Stomach smooth muscle (tissue), 2 donors: ENCODE measurements around the gene ZNF423.

Experiments
- H3K27ac ChIP-seq: one replicate; pipeline ENCODE4 v1.7.0; 2013; ENCODE audit warnings: mild to moderate bottlenecking, low read length, inconsistent platforms
- H3K27me3 ChIP-seq, 2 donors: one replicate each; pipeline ENCODE4 v1.7.0; 2013; ENCODE audit warnings: low read length in 2 of 2; ENCODE audit not compliant: insufficient read depth in 2 of 2, control insufficient read depth in 1 of 2
- H3K36me3 ChIP-seq, 2 donors: one replicate each; pipeline ENCODE4 v1.7.0; 2013; ENCODE audit warnings: low read length in 2 of 2; ENCODE audit not compliant: control insufficient read depth in 2 of 2, insufficient read depth in 2 of 2
- H3K4me1 ChIP-seq: one replicate; pipeline ENCODE4 v1.7.0; 2013; ENCODE audit warnings: low read length; ENCODE audit not compliant: control insufficient read depth, insufficient read depth
- H3K4me3 ChIP-seq, 2 donors: one replicate each; pipeline ENCODE4 v1.7.0; 2013; ENCODE audit warnings: low read length in 2 of 2
- H3K9ac ChIP-seq, 2 donors: one replicate each; pipeline ENCODE4 v1.7.0; 2013; ENCODE audit warnings: low read length in 2 of 2, mild to moderate bottlenecking in 1 of 2
- H3K9me3 ChIP-seq, 2 donors: one replicate each; pipeline ENCODE4 v1.7.0; 2013; ENCODE audit warnings: low read length in 2 of 2; ENCODE audit not compliant: control insufficient read depth in 2 of 2
- donor health status: healthy.
- donor health status: Pancreatic carcinoma.

The ZNF423 gene

GRCh38 chr16:49653577-49653976 is 202.3 kb downstream of the ZNF423 start:
- no peak overlapping the region for H3K27ac ChIP-seq

GRCh38 chr16:49653173-49653570 is 202.7 kb downstream of the ZNF423 start:
- Histone ChIP-seq H3K4me3 (no peak overlapping the region), H3K4me1 (no peaks in the 10 kb centered on the region), H3K36me3 (no peaks in the 10 kb centered on the region), H3K27ac (no peak overlapping the region), H3K9me3 (peaks cover 0 to 8% of the 10 kb centered on the region in 2 donors), H3K9ac (no peak overlapping the region), H3K27me3 (no peaks in the 10 kb centered on the region)

More at GRCh38 chr16:49653577-49653976, 202.3 kb downstream of the ZNF423 start:
- Histone ChIP-seq H3K4me3 (no peak overlapping the region), H3K9ac (no peak overlapping the region), H3K36me3 (no peaks in the 10 kb centered on the region), H3K27me3 (no peaks in the 10 kb centered on the region), H3K4me1 (no peaks in the 10 kb centered on the region), H3K9me3 (peaks cover 0 to 7% of the 10 kb centered on the region in 2 donors)

DNA sequence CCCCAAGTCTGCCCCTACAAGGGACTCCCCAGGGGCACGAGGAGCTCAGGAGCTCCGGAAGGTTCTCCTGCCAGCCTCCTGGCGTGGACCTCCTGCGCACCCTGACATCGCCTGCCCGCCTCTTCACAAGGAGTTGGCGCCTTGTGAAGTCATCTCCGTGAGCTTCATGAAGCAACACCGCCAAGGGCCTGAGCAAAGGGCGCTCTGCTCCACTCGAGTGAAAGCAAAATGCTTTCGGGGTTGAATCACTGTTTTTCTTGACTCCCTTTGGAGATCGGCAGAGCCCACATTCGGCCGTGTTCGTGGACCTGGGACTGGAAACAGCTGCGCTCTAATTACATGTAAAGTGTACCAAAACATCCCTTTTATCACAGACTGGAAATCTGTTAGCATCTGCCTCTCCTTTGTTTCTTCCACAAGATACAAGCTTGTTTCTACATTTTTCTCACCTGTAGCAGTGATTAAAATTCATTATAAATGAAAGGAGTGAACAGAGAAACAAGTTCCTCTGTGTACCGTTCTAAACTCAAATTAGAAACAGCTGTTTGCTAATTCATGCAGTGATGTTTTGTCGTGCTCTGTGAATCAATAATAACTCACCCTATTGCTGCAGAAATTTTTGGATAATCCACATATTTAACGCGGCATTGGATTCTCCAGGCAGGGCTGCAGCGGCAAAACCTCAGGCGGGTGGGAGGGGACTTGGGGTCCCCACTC is 203.3 kb downstream of the ZNF423 start:
- Histone ChIP-seq H3K27ac (no peak overlapping the region), H3K4me3 (peak overlapping the region in 1 of 2 donors; percentile 3), H3K4me1 (no peaks in the 10 kb centered on the region), H3K36me3 (no peaks in the 10 kb centered on the region), H3K27me3 (no peaks in the 10 kb centered on the region), H3K9me3 (peaks cover 3 to 10% of the 10 kb centered on the region in 2 donors), H3K9ac (no peak overlapping the region)

GRCh38 chr16:49651996-49652395 is 203.9 kb downstream of the ZNF423 start:
- Histone ChIP-seq H3K36me3 (no peaks in the 10 kb centered on the region), H3K9me3 (peaks cover 6 to 12% of the 10 kb centered on the region in 2 donors), H3K4me3 (no peak overlapping the region), H3K9ac (no peak overlapping the region), H3K4me1 (no peaks in the 10 kb centered on the region), H3K27ac (no peak overlapping the region), H3K27me3 (no peaks in the 10 kb centered on the region)

- H3K4me1 ChIP-seq, result no peaks in the 10 kb centered on the region
- no peak overlapping the region for H3K27ac ChIP-seq
- no peak overlapping the region for H3K4me3 ChIP-seq
- H3K36me3 ChIP-seq, result no peaks in the 10 kb centered on the region
- no peak overlapping the region for H3K9ac ChIP-seq
- H3K27me3 ChIP-seq, result no peaks in the 10 kb centered on the region
- peaks cover 6 to 12% of the 10 kb centered on the region in 2 donors for H3K9me3 ChIP-seq
These were observed 204.7 kb downstream of the ZNF423 start for GRCh38 chr16:49651226-49651625.

DNA sequence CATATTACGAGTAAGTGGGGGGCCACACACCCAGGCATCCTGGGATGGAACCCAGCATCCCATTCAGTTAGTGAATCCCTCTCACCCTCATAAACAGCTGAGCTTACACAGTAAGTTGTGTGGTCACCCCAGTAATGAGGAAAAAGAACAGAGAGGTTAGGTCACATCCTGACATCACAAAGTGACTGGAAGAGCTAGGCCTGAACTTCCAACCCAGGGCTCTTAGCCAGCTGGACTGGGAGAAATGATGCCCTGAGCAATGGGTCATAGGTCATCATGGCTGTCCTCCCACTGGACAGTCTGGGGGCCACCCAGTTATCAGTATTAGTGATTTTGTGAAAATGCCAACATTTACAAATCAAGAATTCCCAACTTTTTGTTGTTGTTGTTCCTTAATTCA is 205.3 kb downstream of the ZNF423 start:
- Histone ChIP-seq H3K27ac (no peak overlapping the region), H3K4me3 (no peak overlapping the region), H3K9ac (no peak overlapping the region), H3K36me3 (no peaks in the 10 kb centered on the region), H3K27me3 (no peaks in the 10 kb centered on the region), H3K9me3 (peaks cover 6 to 12% of the 10 kb centered on the region in 2 donors), H3K4me1 (no peaks in the 10 kb centered on the region)

- no peaks in the 10 kb centered on the region for H3K4me1 ChIP-seq
- no peak overlapping the region for H3K9ac ChIP-seq
- no peaks in the 10 kb centered on the region for H3K27me3 ChIP-seq
- H3K36me3 ChIP-seq, result no peaks in the 10 kb centered on the region
- peaks cover 6 to 12% of the 10 kb centered on the region in 2 donors for H3K9me3 ChIP-seq
- no peak overlapping the region for H3K27ac ChIP-seq
- H3K4me3 ChIP-seq, result no peak overlapping the region
These were observed 206.7 kb downstream of the ZNF423 start for GRCh38 chr16:49649013-49649765.

GRCh38 chr16:49647673-49648072 is 208.2 kb downstream of the ZNF423 start:
- H3K27me3 ChIP-seq, result no peaks in the 10 kb centered on the region
- H3K9me3 ChIP-seq, result peaks cover 6 to 12% of the 10 kb centered on the region in 2 donors
- no peak overlapping the region for H3K27ac ChIP-seq
- H3K9ac ChIP-seq, result no peak overlapping the region
- H3K36me3 ChIP-seq, result no peaks in the 10 kb centered on the region
- H3K4me1 ChIP-seq, result peaks cover 4% of the 10 kb centered on the region
- no peak overlapping the region for H3K4me3 ChIP-seq

GRCh38 chr16:49645263-49645662 is 210.6 kb downstream of the ZNF423 start:
- H3K27ac ChIP-seq, result no peak overlapping the region
- peaks cover 6 to 12% of the 10 kb centered on the region in 2 donors for H3K9me3 ChIP-seq
- peaks cover 12% of the 10 kb centered on the region for H3K4me1 ChIP-seq
- no peaks in the 10 kb centered on the region for H3K36me3 ChIP-seq
- H3K9ac ChIP-seq, result no peak overlapping the region
- no peaks in the 10 kb centered on the region for H3K27me3 ChIP-seq
- no peak overlapping the region for H3K4me3 ChIP-seq

GRCh38 chr16:49644145-49644463 is 211.8 kb downstream of the ZNF423 start:
- H3K36me3 ChIP-seq, result no peaks in the 10 kb centered on the region
- peaks cover 23% of the 10 kb centered on the region for H3K4me1 ChIP-seq
- H3K27me3 ChIP-seq, result no peaks in the 10 kb centered on the region
- no peak overlapping the region for H3K27ac ChIP-seq
- H3K9ac ChIP-seq, result no peak overlapping the region
- H3K4me3 ChIP-seq, result no peak overlapping the region
- H3K9me3 ChIP-seq, result peaks cover 6 to 11% of the 10 kb centered on the region in 2 donors
